ENCODE measurements around the gene MUC5AC.
A peak's percentile ranks its signal among the peaks of the same experiment; 100 is the strongest.
"Not testable (repeated sequence)": the region's sequence is repeated elsewhere in the genome, so short reads cannot be mapped to it uniquely, and the experiment has no call there.

The MUC5AC gene

GRCh38 chr11:1150769-1151365, 6.9 kb upstream of the MUC5AC start:
- no peak for DNase-seq

- DNase-seq = no peak
Observed at GRCh38 chr11:1151366-1152315, 6.1 kb upstream of the MUC5AC start.

- DNase-seq = no peak
Observed at GRCh38 chr11:1152316-1153104, 5.2 kb upstream of the MUC5AC start.

- DNase-seq = peak; percentile 15
Observed at GRCh38 chr11:1153105-1153950, 4.4 kb upstream of the MUC5AC start.

GRCh38 chr11:1153951-1154493, 3.7 kb upstream of the MUC5AC start:
- DNase-seq = no peak

- not testable (repeated sequence) for DNase-seq
Observed at GRCh38 chr11:1154656-1155055, 3.1 kb upstream of the MUC5AC start.

GRCh38 chr11:1155274-1155693, 2.5 kb upstream of the MUC5AC start:
- no peak for DNase-seq

GRCh38 chr11:1156506-1157340, 1.0 kb upstream of the MUC5AC start:
- DNase-seq = no peak

- no peak for DNase-seq
Observed at GRCh38 chr11:1157341-1157644, 460 bp upstream of the MUC5AC start.

GRCh38 chr11:1158681-1159487, 1.1 kb downstream of the MUC5AC start:
- DNase-seq = no peak

GRCh38 chr11:1159488-1160220, 1.9 kb downstream of the MUC5AC start:
- DNase-seq = not testable (repeated sequence)

GRCh38 chr11:1160231-1161101, 2.7 kb downstream of the MUC5AC start:
- DNase-seq = no peak

GRCh38 chr11:1161410-1162137, 3.8 kb downstream of the MUC5AC start:
- no peak for DNase-seq

- no peak for DNase-seq
Observed at GRCh38 chr11:1162138-1162475, 4.4 kb downstream of the MUC5AC start.

- no peak for DNase-seq
Observed at GRCh38 chr11:1162491-1163311, 4.9 kb downstream of the MUC5AC start.

- DNase-seq = no peak
Observed at GRCh38 chr11:1163321-1163910, 5.7 kb downstream of the MUC5AC start.
